GM19395 (cell line): ENCODE measurements around the gene ENDOU.
"Not testable (repeated sequence)": the region's sequence is repeated elsewhere in the genome, so short reads cannot be mapped to it uniquely, and the experiment has no call there.

Experiments
- ATAC-seq: cut with Tn5 transposase; IDR thresholded peaks from one replicate; pipeline ENCODE4 v1.9.1; 2021; ENCODE audit warnings: mild to moderate bottlenecking, moderate library complexity; ENCODE audit not compliant: unreplicated experiment

ENDOU gene

DNA sequence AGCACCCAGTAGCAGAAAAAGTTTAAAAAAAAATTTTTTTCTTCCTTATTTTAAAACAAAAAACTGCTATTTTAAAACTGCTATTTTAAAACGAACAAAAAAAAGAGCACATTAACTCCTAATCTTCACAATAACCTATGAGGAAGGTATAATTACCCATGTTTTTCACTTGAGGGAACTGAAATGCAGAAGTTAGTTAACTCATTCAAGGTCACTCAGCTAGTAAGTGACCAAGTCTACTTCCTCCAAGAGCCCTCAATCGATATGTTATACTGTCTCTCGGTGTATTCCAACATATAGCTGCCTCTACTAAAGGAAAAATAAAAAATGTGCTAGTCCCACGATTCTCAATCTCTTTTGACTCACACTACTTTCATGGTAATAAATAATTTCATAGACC lies 27.2 kb downstream of the ENDOU start:
- ATAC-seq = no peak

DNA sequence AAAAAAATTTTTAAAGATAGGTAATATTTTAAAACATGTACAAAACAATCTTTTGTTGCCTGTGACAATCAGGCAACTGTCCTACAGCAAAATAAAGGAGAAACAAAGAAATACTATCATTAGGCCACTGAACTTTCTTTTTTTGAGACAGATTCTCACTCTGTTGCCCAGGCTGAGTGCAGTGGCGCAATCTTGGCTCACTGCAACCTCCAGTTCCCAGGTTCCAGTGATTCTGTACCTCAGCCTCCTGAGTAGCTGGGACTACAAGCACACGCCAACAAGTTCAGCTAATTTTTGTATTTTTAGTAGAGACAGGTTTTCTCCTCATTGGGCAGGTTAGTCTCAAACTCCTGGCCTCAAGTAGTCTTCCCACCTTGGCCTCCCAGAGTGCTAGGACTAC lies 36.1 kb downstream of the ENDOU start:
- ATAC-seq = no peak

GRCh38 chr12:47687636-47688035 lies 37.7 kb downstream of the ENDOU start:
- ATAC-seq = no peak

DNA sequence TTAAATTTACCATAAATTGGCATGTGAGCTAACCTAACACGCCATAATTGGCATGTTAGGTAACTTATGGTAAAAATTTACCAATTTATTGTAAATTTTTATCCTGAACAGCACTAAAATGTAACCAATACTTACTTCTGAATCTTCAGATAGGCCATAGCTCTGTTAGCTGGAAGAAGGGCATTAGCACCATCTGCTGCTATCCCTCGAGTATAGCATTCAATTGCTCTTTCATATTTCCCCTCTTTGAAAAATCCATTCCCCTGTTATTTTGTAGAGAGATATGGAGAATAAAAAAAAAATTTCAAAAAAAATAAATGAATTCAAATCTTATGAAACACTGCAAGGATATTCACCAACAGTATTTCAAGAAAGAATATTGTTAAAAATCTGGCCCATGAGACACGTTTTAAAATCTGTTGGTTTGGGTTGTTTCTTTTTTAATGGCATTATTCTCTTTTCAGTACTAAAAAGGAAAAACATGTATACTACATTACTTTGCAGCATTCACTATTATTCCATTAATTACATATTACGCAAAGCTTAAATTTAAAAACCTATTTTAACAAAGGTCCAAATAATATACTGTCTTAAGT lies 38.5 kb downstream of the ENDOU start:
- peak; percentile 50 for ATAC-seq

DNA sequence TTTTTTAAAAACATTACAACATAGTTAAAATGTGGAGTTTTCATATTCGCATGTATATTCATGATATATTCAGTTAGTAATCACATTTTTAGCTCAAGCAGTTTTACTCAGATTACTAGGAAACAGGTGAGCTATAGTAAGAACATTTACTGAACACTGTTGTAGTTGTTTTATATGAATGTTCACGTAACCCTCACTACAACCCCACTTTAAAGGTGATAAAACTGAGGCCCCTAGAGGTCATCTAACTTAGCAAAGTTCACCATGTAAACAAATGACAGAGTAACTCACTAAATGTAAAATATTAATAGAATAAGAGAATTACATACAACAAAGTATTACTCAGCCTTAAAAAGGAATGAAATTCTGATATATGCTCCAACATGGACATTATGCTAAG lies 45.5 kb downstream of the ENDOU start:
- ATAC-seq = no peak

DNA sequence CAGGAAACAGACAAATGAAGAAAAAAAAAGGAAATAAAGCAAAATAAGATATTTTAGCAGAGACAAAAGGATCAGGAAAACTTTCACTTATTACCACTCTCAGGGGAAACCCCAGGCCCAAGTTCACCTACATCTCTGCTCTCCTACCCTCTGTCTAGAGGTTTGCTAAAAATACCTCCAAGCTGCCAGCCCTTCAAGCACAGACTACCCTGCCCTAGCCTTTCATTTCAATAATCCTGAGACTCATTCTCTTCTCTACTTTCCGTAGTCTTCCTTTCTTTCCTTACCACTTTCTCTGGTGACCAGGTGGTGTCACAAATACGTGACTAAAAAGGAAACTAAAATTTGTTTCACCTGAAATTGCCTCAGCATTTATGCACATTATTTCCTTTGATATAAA lies 53.2 kb downstream of the ENDOU start:
- no peak for ATAC-seq

GRCh38 chr12:47667935-47668334 lies 57.4 kb downstream of the ENDOU start:
- not testable (repeated sequence) for ATAC-seq
